ENCODE data around the gene AVP.
"Not testable (repeated sequence)": the region's sequence is repeated elsewhere in the genome, so short reads cannot be mapped to it uniquely, and the experiment has no call there.

GRCh38 chr20:3064119-3064518, 20.4 kb downstream of the AVP start:
- TF ChIP-seq CTCF (IDR thresholded peaks at IDR 0.05); ZFX (IDR thresholded peaks at IDR 0.05; ENCODE audit: borderline replicate concordance): not testable (repeated sequence)

All from 22Rv1 (cell line).